ENCODE measurements around the gene SLC8A1. TPM values are rescaled to one million over a fixed set of nuclear protein-coding genes. Genes with fewer than 3 reads are reported as not detected.

Gene SLC8A1
- total and polyA plus RNA-seq, 2 donors from 2014 or later, result 12.9 to 33.9 TPM

DNA sequence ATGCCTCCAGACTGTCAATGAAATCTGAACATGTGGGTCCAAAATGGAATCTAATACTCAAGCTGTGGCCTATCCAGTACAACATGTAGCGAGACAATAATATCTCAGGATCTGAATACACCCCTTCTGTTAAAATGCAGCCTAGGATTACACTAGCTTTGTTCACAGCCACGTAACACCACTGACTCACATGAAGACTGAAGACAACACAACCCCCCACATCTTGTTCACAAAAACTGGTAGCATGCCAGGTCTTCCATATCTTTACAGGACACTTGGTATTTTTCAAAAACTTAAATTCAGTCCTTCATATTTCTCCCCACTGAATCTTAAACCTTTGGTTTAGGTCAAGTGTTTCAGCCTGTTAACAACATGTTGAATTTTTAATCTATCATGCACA lies 84.2 kb downstream of the SLC8A1 start:
- FAIRE-seq (no peak), DNase-seq (no peak)
- Histone ChIP-seq H3K27ac (ENCODE audit: low read depth in 2 of 2, low read length in 2 of 2) (no peak overlapping the region), H3K9me3 (ENCODE audit: control insufficient read depth in 2 of 3, insufficient read depth in 1 of 3, low read length in 3 of 3) (no peaks in the 10 kb centered on the region), H3K36me3 (ENCODE audit: control insufficient read depth in 2 of 3, insufficient read depth in 3 of 3, low read length in 3 of 3) (no peaks in the 10 kb centered on the region), H3K4me3 (ENCODE audit: low read length in 3 of 3) (no peak overlapping the region), H3K4me1 (ENCODE audit: control insufficient read depth in 2 of 3, insufficient read depth in 2 of 3, low read depth in 1 of 3, low read length in 3 of 3) (no peaks in the 10 kb centered on the region), H3K27me3 (ENCODE audit: control insufficient read depth, insufficient read depth, low read length) (no peaks in the 10 kb centered on the region), H3K9ac (ENCODE audit: low read length in 3 of 3) (no peak overlapping the region)
- TF ChIP-seq, protein P1, sequence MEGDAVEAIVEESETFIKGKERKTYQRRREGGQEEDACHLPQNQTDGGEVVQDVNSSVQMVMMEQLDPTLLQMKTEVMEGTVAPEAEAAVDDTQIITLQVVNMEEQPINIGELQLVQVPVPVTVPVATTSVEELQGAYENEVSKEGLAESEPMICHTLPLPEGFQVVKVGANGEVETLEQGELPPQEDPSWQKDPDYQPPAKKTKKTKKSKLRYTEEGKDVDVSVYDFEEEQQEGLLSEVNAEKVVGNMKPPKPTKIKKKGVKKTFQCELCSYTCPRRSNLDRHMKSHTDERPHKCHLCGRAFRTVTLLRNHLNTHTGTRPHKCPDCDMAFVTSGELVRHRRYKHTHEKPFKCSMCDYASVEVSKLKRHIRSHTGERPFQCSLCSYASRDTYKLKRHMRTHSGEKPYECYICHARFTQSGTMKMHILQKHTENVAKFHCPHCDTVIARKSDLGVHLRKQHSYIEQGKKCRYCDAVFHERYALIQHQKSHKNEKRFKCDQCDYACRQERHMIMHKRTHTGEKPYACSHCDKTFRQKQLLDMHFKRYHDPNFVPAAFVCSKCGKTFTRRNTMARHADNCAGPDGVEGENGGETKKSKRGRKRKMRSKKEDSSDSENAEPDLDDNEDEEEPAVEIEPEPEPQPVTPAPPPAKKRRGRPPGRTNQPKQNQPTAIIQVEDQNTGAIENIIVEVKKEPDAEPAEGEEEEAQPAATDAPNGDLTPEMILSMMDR (IDR thresholded peaks at IDR 0.05; ENCODE audit: borderline replicate concordance, extremely low read depth, insufficient read depth), result no peak
- intact Hi-C loops (cut with DNase I), result no loop called here

DNA sequence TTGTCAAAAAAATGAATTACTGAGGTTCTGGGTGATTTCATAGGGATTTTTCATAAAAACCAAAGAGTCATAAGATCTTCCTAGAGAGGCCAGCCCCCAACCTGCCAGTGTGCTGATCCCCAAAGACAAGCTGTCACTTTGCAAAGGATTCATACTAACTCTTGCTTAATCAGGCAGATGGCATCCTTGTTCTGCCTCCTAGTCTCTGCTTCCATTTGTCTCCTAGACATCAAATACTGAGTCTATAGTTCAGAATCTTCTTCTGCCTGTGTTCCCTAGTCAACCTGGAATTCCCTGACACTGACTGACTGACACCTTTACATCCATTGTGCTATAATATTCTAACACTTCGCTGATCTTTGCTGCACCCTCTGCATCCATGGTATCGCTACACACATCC lies 84.9 kb downstream of the SLC8A1 start:
- TF ChIP-seq, protein P1 (IDR thresholded peaks at IDR 0.05; ENCODE audit: borderline replicate concordance, extremely low read depth, insufficient read depth), result no peak
- H3K9me3 ChIP-seq (ENCODE audit: control insufficient read depth in 2 of 3, insufficient read depth in 1 of 3, low read length in 3 of 3), result no peaks in the 10 kb centered on the region
- FAIRE-seq (no peak), DNase-seq (no peak)
- H3K27ac ChIP-seq (ENCODE audit: low read depth in 2 of 2, low read length in 2 of 2), result no peak overlapping the region
- H3K4me1 ChIP-seq (ENCODE audit: control insufficient read depth in 2 of 3, insufficient read depth in 2 of 3, low read depth in 1 of 3, low read length in 3 of 3), result no peaks in the 10 kb centered on the region
- H3K9ac ChIP-seq (ENCODE audit: low read length in 3 of 3), result no peak overlapping the region
- intact Hi-C loops (cut with DNase I), result no loop called here
- H3K4me3 ChIP-seq (ENCODE audit: low read length in 3 of 3), result no peak overlapping the region
- no peaks in the 10 kb centered on the region for H3K36me3 ChIP-seq (ENCODE audit: control insufficient read depth in 2 of 3, insufficient read depth in 3 of 3, low read length in 3 of 3)
- H3K27me3 ChIP-seq (ENCODE audit: control insufficient read depth, insufficient read depth, low read length), result no peaks in the 10 kb centered on the region

DNA sequence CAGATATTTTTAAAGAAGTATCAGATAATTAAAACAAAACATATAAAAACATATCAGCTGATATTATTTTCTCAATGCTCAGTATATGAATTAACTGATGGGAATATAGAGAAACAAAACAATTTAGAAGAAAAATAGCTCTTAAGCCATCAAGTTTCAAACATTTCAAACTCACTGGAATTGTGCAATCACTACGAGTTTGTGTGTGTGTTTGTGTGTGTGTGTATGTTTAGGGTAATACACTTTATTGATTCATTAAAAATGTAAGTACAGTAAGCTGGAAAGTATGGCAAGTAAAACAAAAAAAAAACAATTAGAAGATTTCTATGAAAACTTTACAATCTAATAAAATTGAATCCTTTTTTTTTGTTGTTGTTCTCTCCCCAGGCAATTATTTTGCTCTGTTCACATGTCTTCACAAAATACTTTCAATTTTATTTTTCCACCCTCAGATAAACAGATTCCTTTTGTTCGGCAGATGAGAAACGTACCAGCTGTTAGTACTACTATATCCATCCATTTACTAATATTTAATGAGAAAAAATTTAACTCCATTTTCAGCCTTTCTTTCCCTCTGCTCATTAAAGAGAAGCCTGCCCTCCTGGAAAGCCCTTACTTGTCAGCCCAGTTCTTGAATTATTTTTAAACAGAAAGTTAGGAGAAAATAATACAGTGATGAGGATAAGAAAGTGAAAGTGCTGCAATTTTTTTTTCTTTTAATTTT lies 87.6 kb downstream of the SLC8A1 start:
- Histone ChIP-seq H3K27me3 (ENCODE audit: control insufficient read depth, insufficient read depth, low read length) (no peaks in the 10 kb centered on the region), H3K4me3 (ENCODE audit: low read length in 3 of 3) (peak overlapping the region; percentile 40 to 51 (median 42)), H3K36me3 (ENCODE audit: control insufficient read depth in 2 of 3, insufficient read depth in 3 of 3, low read length in 3 of 3) (no peaks in the 10 kb centered on the region), H3K4me1 (ENCODE audit: control insufficient read depth in 2 of 3, insufficient read depth in 2 of 3, low read depth in 1 of 3, low read length in 3 of 3) (peaks cover 0 to 4% (median 3%) of the 10 kb centered on the region in 3 donors), H3K9ac (ENCODE audit: low read length in 3 of 3) (peak overlapping the region in 1 of 3 donors; percentile 11), H3K9me3 (ENCODE audit: control insufficient read depth in 2 of 3, insufficient read depth in 1 of 3, low read length in 3 of 3) (no peaks in the 10 kb centered on the region), H3K27ac (ENCODE audit: low read depth in 2 of 2, low read length in 2 of 2) (peak overlapping the region in 1 of 2 donors; percentile 18)
- TF ChIP-seq, protein P1 (IDR thresholded peaks at IDR 0.05; ENCODE audit: borderline replicate concordance, extremely low read depth, insufficient read depth), result no peak
- FAIRE-seq (peak; percentile 70), DNase-seq (peak in 2 of 5 donors; percentile 34 to 47)
- intact Hi-C loops (cut with DNase I), result no loop called here

Measured in kidney (tissue), 14 donors.